ENCODE data around the gene MICALL2.
"Not testable (repeated sequence)": the region's sequence is repeated elsewhere in the genome, so short reads cannot be mapped to it uniquely, and the experiment has no call there.

MICALL2 gene

GRCh38 chr7:1447112-1447511, 12.2 kb downstream of the MICALL2 start:
- DNase-seq = no peak

- no peak for DNase-seq
These were observed 12.6 kb downstream of the MICALL2 start for GRCh38 chr7:1446620-1447032.

GRCh38 chr7:1446026-1446425, 13.2 kb downstream of the MICALL2 start:
- DNase-seq = not testable (repeated sequence)

- no peak for DNase-seq
These were observed 13.9 kb downstream of the MICALL2 start for GRCh38 chr7:1445341-1445740.

GRCh38 chr7:1444925-1445322, 14.3 kb downstream of the MICALL2 start:
- no peak for DNase-seq

- DNase-seq = no peak
These were observed 14.9 kb downstream of the MICALL2 start for GRCh38 chr7:1444214-1444924.

GRCh38 chr7:1443587-1444200, 15.6 kb downstream of the MICALL2 start:
- DNase-seq = not testable (repeated sequence)

- DNase-seq = no peak
These were observed 16.7 kb downstream of the MICALL2 start for GRCh38 chr7:1442355-1443124.

- no peak for DNase-seq
These were observed 17.5 kb downstream of the MICALL2 start for GRCh38 chr7:1441615-1442354.

GRCh38 chr7:1440620-1441019, 18.6 kb downstream of the MICALL2 start:
- DNase-seq = no peak

- DNase-seq = no peak
These were observed 19.6 kb downstream of the MICALL2 start for GRCh38 chr7:1439373-1440363.

GRCh38 chr7:1438821-1439220, 20.4 kb downstream of the MICALL2 start:
- DNase-seq = no peak

- DNase-seq = no peak
These were observed 21.1 kb downstream of the MICALL2 start for GRCh38 chr7:1438208-1438607.

- no peak for DNase-seq
These were observed 22.0 kb downstream of the MICALL2 start for GRCh38 chr7:1437155-1437880.

GRCh38 chr7:1436608-1437007, 22.7 kb downstream of the MICALL2 start:
- DNase-seq = no peak

- no peak for DNase-seq
These were observed 24.2 kb downstream of the MICALL2 start for GRCh38 chr7:1434891-1435670.

- DNase-seq = no peak
These were observed 25.0 kb downstream of the MICALL2 start for GRCh38 chr7:1434165-1434718.

GRCh38 chr7:1433128-1433920, 25.9 kb downstream of the MICALL2 start:
- no peak for DNase-seq

GRCh38 chr7:1432411-1433082, 26.7 kb downstream of the MICALL2 start:
- DNase-seq = peak; percentile 82
